Right atrium auricular region (tissue), 2 donors: ENCODE data around the gene SLC29A1. TPM values are rescaled to one million over a fixed set of nuclear protein-coding genes. Genes with fewer than 3 reads are reported as not detected.

Source experiments
- DNase-seq: peaks from one replicate; pipeline ENCODE4 v3.0.0-alpha.2; 2019; ENCODE audit warnings: low spot score
- H3K27ac ChIP-seq, 2 donors: fragments of 200-600 bp; sonication (generic); 1 replicate in 1 of 2; 2 replicates in 1 of 2; pipeline ENCODE4 v1.5.1; 2016 to 2019
- H3K27me3 ChIP-seq, 2 donors: fragments of 200-600 bp; sonication (generic); one replicate each; pipeline versions ENCODE4 v1.5.1 to v1.6.0; 2017 to 2019
- H3K36me3 ChIP-seq: fragments of 200-600 bp; sonication (generic); one replicate; pipeline ENCODE4 v1.5.1; 2016
- H3K4me1 ChIP-seq, 2 donors: fragments of 200-600 bp; sonication (generic); one replicate each; pipeline versions ENCODE4 v1.5.1 to v1.6.0; 2017 to 2019
- H3K4me3 ChIP-seq, 2 donors: fragments of 200-600 bp; sonication (generic); 1 replicate in 1 of 2; 2 replicates in 1 of 2; pipeline ENCODE4 v1.5.1; 2017 to 2019; ENCODE audit warnings: mild to moderate bottlenecking in 1 of 2, moderate library complexity in 1 of 2
- H3K9me3 ChIP-seq, 2 donors: fragments of 200-600 bp; sonication (generic); one replicate each; pipeline ENCODE4 v1.5.1; 2019
- total RNA-seq, 2 donors: library from RNA; depleted of rRNA; stranded (reverse); fragments of >200 nt; gene quantifications; one replicate each; pipeline ENCODE4 v1.1.0, GENCODE V29; 2016
- TF ChIP-seq, protein P1 (sequence below), 2 donors: fragments of 200-600 bp; sonication (generic); IDR thresholded peaks; one replicate each; pipeline ENCODE4 v1.5.1; 2019; ENCODE audit warnings: antibody characterized with exemption in 2 of 2

Gene SLC29A1
- total RNA-seq, 2 donors from 2014 or later = 105 to 256 TPM

DNA sequence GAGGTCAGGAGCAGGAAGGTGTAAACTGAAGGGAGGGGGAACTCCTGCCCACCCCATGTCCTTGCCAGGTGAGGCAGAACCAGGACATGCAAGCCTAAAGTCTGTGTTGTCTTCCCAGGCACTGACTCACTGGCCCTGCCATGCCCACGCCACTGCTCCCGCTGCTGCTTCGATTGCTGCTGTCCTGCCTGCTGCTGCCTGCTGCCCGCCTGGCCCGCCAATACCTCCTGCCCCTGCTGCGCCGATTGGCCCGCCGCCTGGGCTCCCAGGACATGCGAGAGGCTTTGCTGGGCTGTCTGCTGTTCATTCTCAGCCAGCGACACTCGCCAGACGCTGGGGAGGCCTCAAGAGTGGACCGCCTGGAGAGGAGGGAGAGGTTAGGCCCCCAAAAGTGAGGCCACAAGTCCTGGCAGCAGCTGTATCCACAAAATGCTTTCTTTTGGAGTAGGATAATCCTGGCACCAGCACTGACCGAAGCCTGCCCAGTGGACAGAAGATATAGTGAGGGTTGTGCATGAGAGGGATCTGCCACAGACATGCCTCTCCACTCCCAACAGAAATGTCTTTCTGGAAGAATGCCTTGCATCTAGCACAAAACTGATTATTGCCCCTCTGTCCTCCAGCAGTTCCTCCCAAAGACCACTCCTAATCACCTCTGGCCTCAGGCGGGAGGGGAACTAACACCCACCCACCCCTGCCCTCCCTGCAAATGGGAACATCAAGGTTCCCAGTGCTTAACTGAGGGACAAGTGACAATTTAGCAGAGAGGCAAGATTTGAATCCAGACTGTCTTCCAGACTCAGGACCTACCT lies 5.9 kb upstream of the SLC29A1 start:
- H3K27me3 ChIP-seq = no peaks in the 10 kb centered on the region
- peak overlapping the region; percentile 98 for H3K27ac ChIP-seq
- no peak for DNase-seq
- TF ChIP-seq, protein P1, sequence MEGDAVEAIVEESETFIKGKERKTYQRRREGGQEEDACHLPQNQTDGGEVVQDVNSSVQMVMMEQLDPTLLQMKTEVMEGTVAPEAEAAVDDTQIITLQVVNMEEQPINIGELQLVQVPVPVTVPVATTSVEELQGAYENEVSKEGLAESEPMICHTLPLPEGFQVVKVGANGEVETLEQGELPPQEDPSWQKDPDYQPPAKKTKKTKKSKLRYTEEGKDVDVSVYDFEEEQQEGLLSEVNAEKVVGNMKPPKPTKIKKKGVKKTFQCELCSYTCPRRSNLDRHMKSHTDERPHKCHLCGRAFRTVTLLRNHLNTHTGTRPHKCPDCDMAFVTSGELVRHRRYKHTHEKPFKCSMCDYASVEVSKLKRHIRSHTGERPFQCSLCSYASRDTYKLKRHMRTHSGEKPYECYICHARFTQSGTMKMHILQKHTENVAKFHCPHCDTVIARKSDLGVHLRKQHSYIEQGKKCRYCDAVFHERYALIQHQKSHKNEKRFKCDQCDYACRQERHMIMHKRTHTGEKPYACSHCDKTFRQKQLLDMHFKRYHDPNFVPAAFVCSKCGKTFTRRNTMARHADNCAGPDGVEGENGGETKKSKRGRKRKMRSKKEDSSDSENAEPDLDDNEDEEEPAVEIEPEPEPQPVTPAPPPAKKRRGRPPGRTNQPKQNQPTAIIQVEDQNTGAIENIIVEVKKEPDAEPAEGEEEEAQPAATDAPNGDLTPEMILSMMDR (IDR thresholded peaks at IDR 0.05) = no peak
- H3K4me3 ChIP-seq = no peak overlapping the region
- no peaks in the 10 kb centered on the region for H3K36me3 ChIP-seq
- H3K4me1 ChIP-seq = peaks cover 0 to 56% of the 10 kb centered on the region in 2 donors
- no peaks in the 10 kb centered on the region for H3K9me3 ChIP-seq

DNA sequence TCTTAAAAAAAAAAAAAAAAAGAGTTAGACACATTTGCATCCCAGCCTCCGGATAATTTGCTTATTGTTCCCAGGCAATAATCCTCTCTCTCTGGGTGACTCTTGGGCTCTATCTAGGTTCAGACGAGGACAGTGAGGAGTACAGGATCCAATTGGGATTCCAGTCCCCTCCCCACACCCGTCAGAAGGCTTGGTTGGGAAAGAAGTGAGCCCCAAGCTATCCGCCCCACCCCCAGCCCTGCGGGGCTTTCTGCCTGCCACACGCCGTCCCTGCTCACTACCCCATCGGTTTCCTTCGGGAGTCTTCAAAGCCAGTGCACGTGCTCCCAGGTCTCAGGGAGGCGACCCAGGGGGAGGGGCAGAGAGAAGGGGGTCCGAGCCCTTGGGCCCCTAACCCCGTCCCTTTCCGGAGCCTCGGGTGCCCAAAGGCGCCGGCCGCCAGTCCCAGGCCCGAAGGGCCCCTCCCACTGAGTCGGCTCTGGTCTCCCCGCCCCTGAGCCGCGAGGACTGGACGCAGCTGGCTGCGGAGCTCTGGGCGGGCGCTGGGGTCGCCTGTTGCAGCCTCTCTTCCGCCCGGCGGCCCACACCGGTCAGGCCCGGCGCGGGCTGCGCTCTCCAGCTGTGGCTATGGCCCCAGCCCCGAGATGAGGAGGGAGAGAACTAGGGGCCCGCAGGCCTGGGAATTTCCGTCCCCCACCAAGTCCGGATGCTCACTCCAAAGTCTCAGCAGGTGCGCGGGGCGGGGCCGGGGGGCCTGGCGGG lies 4.2 kb upstream of the SLC29A1 start:
- Histone ChIP-seq H3K4me3 (peak overlapping the region; percentile 52 to 66), H3K9me3 (no peaks in the 10 kb centered on the region), H3K27ac (peak overlapping the region; percentile 98), H3K36me3 (no peaks in the 10 kb centered on the region), H3K27me3 (no peaks in the 10 kb centered on the region), H3K4me1 (peaks cover 0 to 68% of the 10 kb centered on the region in 2 donors)
- TF ChIP-seq, protein P1 (IDR thresholded peaks at IDR 0.05) = peak in 1 of 2 donors; percentile 15
- peak; percentile 86 for DNase-seq

DNA sequence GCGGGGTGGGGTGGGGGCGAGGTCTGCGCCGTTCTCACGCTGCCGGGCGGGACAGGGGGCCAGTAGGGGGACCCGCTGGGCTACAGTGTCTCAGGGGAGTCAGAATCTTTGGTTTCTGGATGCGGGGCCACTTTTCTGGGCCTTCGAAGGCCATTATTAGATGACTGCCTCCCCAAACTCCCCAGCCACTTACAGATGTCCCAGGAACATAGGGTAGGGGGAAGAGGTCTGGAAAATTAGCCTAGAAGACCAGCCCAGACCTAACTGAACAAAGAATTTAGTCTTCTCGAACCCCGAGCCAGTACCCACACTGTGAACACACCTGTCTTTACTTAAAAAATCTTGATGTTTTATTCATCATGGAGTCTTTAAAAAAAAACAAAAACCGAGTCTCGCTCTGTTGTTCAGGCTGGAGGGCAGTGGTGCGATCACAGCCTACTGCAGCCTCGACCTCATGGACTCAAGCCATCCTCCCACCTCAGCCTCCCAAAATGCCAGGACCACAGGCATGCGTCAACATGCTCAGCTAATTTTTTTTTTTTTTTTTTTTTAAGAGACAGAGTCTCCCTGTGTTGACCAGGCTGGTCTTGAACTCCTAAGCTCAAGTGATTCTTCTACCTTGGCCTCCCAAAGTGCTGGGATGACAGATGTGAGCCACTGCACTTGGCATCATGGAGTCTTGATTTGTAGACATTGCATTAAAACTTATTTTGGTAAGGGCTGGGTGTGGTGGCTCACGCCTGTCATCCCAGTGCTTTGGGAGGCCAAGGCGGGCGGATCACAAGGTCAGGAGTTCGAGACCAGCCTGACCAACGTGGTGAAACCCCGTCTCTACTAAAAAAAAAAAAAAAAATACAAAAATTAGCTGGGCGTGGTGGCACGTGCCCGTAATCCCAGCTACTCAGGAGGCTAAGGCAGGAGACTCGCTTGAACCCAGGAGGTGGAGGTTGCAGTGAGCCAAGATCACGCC lies 3.3 kb upstream of the SLC29A1 start:
- Histone ChIP-seq H3K4me1 (peaks cover 0 to 77% of the 10 kb centered on the region in 2 donors), H3K27ac (peak overlapping the region; percentile 98), H3K36me3 (no peaks in the 10 kb centered on the region), H3K9me3 (no peaks in the 10 kb centered on the region), H3K4me3 (peak overlapping the region; percentile 52 to 66), H3K27me3 (no peaks in the 10 kb centered on the region)
- no peak for DNase-seq
- TF ChIP-seq, protein P1 (IDR thresholded peaks at IDR 0.05) = no peak

DNA sequence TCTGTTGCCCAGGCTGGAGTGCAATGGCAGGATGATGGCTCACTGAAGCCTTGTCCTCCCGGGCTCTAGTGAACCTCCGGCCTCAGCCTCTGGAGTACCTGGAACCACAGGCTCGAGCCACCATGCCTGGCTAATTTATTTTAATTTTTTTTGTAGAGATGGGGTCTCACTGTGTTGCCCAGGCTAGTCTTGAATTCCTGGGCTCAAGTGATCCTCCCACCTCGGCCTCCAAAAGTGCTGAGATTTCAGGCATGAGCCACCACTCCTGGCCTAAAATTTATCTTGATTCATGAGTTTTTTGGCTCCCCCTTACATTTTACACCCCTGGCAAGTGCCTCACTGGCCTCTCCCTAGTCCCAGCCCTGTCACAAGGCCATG lies 2.5 kb upstream of the SLC29A1 start:
- Histone ChIP-seq H3K27me3 (no peaks in the 10 kb centered on the region), H3K27ac (peak overlapping the region; percentile 98), H3K4me1 (peaks cover 0 to 85% of the 10 kb centered on the region in 2 donors), H3K9me3 (no peaks in the 10 kb centered on the region), H3K36me3 (no peaks in the 10 kb centered on the region), H3K4me3 (no peak overlapping the region)
- DNase-seq = no peak
- TF ChIP-seq, protein P1 (IDR thresholded peaks at IDR 0.05) = no peak

DNA sequence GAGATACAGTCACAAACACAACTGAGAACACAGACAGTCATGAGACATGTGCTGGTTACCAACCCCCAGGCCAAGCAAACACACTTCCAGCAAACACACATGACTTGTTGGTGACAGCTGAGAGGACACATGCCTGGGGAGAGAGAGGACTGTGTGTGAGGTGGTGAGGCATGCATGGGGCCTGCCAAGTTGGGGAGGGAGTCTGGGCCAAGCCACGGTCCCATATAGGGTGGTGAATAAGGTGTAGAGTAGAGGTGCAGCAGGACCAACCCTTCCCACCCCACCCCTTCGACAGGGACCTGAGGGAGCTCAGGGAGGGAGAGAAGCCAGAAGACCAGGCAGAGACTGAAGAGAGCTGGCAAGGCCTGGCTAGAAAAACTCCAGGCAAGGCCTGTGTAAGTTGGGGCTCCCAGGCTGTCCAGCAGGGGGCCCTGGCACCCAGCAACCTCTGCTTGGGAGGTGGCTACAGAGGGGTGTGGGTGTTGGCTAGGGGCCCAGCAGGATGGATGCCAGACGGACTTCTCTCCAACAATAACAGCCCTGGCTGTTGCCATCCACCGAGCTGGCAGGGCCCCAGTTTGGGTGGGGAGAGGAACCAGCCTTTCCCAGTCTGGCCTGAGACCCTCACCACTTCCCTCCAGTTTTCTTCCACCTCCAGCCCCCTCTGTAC lies 2.0 kb upstream of the SLC29A1 start:
- Histone ChIP-seq H3K4me3 (peak overlapping the region; percentile 18 to 67), H3K27ac (peak overlapping the region; percentile 98), H3K36me3 (no peaks in the 10 kb centered on the region), H3K27me3 (no peaks in the 10 kb centered on the region), H3K9me3 (no peaks in the 10 kb centered on the region), H3K4me1 (peaks cover 0 to 90% of the 10 kb centered on the region in 2 donors)
- peak; percentile 94 for DNase-seq
- TF ChIP-seq, protein P1 (IDR thresholded peaks at IDR 0.05) = peak; percentile 77 to 90
